DND-41 (cell line): ENCODE results near the gene RAB41.

Experiments
- EZH2 ChIP-seq: IDR thresholded peaks from 3 replicates; pipeline ENCODE4 v1.6.1; 2012; ENCODE audit warnings: borderline replicate concordance, low read depth, mild to moderate bottlenecking, moderate library complexity, low read length, inconsistent platforms; ENCODE audit not compliant: severe bottlenecking
- TF ChIP-seq, protein P1 (sequence below): IDR thresholded peaks from 2 replicates; pipeline ENCODE4 v1.5.1; 2012; ENCODE audit warnings: borderline replicate concordance, low read length, moderate library complexity, mild to moderate bottlenecking; ENCODE audit not compliant: poor library complexity, severe bottlenecking; ENCODE audit errors: extremely low read depth

GRCh38 chrX:70234355-70234754, 47.6 kb upstream of the RAB41 start, which contains the start of gene AWAT1:
- TF ChIP-seq, protein P1, sequence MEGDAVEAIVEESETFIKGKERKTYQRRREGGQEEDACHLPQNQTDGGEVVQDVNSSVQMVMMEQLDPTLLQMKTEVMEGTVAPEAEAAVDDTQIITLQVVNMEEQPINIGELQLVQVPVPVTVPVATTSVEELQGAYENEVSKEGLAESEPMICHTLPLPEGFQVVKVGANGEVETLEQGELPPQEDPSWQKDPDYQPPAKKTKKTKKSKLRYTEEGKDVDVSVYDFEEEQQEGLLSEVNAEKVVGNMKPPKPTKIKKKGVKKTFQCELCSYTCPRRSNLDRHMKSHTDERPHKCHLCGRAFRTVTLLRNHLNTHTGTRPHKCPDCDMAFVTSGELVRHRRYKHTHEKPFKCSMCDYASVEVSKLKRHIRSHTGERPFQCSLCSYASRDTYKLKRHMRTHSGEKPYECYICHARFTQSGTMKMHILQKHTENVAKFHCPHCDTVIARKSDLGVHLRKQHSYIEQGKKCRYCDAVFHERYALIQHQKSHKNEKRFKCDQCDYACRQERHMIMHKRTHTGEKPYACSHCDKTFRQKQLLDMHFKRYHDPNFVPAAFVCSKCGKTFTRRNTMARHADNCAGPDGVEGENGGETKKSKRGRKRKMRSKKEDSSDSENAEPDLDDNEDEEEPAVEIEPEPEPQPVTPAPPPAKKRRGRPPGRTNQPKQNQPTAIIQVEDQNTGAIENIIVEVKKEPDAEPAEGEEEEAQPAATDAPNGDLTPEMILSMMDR = no peak
- TF ChIP-seq EZH2 = no peak
